ENCODE results near the gene ZNF367.
A peak's percentile ranks its signal among the peaks of the same experiment; 100 is the strongest.

The ZNF367 gene

DNA sequence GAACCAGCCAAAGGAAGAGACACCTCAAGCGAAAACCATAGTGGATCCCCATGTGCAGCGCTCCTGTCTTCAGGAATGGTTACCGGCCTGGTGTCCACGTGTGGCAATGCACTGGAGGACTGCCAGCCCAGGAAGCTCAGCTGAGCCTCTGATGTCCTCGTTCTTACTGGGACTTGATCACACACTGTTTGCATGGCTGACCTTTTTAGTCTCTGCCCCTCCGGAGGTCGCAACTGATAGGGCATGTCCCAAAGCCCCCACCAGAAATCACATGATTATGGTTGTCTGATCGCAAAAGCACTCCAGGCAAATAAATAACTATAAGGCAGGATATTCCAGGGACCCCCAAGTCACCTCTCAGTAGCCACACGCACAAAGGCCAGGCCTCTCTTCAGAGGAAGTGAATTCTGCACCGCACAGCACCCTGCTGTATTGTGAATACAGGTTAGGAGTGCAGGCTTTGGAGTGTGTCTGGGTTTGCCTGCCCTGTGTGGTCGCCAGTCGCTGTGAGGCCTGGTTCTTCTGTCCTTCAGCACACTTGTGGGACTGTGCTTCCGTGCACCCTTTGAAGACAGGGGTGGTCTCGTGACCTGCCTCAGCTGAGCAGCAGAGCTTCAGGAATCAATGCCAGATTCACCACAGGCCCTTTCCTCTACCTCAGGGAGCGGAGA lies 18.4 kb upstream of the ZNF367 start:
- no peak for DNase-seq

DNA sequence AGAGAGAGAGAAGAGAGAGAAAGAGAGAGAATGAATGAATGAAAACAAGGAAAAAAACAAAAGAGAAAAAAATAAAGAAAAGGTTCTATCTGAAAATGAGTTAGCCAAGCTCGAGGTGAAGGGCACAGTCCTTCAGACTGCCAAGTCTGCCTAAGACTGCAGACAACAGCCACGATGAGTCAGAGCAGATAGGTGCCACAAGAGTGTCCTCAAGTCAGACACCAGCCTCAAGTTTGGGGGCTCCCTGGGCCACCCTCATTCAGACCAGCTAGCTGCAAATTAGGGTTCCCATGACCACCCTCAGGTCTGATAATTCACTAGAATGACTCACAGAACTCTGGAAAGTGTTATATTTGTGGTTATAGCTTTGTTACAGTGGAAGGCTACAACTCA lies 17.9 kb upstream of the ZNF367 start:
- DNase-seq: no peak

DNA sequence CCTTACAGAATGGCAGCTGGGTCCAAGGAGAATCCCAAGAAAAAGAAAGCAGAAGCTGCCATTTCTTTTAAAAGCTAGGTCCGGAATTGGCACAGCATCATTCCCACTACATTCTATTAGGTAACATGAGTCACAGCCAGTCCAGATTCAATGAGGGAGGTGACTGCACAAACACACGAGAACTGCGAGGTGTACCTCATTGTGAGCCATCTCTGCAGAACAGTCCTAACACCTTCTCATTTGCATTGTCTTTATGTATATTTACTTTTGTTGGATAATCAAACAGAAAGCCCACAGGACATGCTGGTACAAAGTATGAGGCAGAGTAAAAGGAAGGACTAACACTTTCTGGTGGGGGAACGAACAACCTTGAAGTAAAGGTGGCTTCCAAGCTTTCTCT lies 17.2 kb upstream of the ZNF367 start:
- no peak for DNase-seq

DNA sequence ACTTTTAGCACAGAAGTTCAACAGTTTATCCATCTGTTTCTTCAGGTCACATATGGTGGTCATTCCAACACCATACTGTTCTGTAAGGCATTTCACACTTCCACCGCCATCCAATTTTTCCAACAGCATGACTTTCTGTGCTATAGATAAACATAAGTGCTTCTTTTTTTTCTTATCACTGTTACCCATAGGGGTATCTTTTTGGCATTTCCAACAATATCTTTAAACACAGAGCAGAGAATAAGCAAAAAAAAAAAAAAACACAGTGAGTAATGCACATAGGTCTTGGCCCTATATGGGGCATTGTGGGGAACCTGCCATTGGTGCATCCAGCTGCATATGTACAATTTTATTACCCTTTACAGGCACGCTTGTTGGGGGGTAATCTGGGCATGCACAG lies 12.2 kb upstream of the ZNF367 start:
- no peak for DNase-seq

DNA sequence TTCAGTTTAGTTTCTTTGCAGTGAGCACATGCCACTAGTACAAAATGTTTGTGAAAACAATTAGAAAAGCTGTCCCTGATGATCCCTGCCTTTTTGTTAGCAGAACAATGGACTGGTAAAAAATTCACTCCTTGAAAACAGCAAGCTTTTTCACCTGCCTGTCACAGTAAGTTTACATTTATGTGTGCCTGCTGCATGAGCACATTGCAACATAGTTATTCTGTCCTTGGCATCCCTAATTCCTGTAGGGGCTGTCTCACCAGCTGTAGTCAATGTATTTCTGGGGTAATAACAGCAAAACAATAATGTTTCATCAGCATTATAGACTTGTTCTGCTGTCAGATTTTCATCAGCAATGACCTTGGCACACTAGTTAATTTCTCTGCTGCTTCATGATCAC lies 11.6 kb upstream of the ZNF367 start:
- DNase-seq: no peak

DNA sequence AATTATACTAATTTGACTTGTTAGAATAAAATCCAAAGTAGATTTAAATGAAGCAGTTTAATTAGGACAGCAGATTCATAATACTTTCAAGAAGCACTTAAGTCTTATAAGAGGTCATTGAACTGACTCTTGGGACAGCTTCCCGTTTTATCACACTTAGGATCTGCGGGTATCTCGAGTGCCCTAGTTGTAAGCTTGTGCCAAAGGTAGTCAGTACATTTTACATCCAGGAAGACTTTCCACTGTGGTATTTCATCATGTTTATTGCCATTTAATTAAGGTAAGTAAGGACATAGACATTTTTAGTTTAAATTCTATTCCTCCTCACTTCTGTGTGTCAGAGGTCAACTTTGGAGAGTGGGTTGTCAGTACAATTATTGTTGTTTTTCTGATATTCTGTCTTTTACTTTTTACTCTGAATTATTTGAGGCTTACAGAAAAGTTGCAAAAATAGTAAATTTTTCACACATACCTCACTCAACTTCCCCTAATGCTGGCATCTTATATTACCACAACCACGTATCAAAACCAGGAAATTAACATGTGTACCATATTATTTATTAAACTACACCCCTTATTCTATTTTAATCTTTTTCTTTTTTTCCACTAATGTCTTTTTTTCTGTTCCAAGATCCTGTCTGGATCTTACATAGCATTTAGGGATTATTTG lies 7.5 kb upstream of the ZNF367 start:
- no peak for DNase-seq

DNA sequence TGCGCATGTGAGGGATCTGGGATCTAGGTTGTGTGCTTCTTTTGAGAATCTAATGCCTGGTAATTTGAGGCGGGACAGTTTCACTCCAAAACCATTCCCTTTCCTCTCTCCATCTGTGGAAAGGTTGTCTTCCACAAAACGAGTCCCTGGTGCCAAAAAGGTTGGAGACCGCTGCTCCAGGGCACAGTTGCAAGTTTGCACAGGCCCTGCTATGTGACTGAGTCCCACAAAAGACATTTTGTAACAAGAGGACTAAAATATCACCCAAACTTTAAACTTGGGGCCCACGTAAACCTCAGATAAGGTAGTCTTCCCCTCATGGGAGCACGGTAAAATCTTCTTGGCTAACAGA lies 5.8 kb upstream of the ZNF367 start:
- DNase-seq: no peak

DNA sequence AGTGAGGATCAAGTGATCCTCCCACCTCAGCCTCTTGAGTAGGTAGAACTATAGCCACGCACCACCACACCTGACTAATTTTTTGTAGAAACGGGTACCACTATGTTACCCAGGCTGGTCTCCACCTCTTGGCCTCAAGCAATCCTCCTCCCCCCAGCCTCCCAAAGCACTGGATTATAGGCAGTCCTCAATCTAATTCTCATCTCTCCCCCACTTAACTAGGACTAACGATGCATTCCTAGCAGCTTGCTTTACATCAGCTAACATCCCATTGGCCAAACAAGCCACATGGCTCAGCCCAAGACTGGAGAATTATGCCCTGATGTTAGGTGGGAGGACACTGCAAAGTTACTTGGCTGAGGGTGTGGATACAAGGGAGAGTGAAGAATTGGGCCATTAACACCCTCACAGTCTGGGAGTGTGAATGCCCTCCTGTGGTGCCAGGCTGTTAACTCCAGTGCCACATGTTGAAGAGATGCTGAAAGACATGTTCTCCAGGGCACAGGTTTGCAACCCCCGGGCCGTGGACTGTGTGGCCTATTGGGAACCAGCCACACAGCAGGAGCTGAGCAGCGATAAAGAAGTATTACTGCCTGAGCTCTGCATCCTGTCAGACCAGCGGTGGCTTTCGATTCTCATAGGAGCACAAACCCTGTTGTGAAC lies 5.3 kb upstream of the ZNF367 start:
- no peak for DNase-seq

DNA sequence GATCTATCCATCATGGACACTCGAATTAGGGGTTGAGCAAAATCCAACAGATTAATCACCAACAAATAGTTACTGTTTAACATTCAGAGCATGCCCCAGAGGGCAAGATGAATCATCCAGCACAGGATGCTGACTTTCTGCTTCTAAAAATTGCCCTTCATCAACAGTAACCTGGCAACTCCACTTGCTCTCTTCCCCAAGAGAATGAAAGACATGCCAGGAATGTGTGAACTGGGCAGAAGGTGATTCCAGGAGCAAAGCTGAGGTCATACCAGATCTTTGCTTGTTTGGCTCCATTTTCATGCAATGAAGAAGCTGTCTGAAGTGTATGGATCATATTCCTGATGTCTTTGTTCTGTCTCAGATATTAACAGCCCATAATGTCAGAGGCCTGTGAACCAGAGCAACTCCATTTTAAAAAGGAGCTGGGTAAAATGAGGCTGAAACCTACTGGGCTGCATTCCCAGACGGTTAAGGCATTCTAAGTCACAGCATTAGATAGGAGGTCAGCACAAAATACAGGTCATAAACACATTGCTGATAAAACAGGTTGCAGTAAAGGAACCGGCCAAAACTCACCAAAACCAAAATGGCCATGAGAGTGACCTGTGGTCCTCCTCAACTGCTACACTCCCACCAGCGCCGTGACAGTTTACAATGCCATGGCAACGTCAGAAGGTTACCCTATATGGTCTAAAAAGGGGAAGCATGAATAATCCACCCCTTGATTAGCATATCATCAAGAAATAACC lies 2.5 kb upstream of the ZNF367 start:
- DNase-seq: peak in 2 of 14 donors; percentile 20 to 55

DNA sequence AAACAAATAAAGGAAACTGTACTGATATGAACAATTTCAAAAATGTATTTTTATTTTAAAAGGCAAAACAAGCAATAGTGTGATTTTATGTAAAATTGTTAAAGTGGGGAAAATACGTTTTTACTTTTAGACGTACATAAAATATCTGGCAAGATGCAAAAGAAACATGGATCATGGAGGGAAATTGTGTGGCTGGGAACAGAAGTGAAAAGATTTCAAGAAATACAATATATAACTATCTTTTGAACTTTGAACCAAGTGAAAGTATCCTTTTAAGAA lies 1.5 kb upstream of the ZNF367 start:
- no peak for DNase-seq

DNA sequence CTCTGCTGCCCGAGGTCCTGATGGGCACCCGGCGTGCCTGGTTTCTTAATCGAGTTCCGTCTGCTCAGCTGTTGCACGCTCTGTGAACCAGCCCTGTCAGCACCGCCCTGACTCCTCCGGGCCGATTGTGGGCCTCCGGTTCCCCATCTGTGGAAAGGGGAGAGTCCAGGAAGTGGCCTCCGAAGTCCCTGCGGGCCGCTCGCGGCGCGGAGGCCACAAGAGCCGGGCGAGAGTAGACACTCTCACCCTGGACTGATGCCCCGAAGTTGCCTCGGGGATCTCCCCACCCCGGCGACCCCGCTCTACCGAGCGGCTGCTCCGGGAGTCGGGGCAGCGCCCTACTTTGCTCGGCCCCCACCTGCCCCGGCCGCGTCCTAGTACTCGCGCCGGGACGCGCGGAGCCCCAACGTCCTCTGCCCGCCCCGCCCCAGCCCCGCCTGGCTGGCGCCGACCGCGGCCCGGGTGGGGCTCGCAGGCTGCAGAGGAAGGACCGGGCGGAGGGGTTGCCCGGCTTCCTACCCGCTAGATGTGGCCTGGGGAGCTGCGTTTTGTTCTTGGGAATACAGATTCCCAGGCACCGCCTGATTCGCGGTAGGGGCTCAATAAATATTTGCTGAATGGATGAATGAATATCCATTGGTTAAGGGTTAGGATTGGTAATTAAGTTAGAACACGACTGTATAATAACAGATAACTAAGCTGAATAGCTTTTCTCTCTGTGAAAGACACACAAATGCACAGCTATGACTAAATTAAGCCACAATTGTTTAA lies 935 bp upstream of the ZNF367 start:
- DNase-seq: peak in 11 of 14 donors; percentile 36 to 95 (median 69)

DNA sequence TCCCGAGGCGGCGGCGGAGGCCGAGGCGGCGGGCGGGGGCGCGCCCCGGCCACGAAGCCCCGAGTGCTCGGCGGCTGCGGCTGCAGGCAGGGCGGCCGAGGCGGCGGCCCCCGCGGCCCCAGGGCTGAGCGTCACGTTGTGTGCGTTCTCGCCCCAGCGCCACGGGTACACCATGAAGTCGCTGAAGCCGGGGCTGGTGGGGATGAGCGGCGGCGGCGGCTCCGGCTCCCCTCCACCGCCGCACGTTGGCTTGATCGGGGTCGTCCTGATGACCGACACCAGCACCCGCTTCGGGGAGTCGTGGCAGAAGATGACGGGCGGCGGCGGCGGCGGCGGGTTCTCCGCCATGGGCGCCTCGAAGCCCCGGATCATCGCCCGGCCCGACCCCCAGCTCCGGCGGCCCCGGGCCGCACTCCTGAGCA lies 498 bp downstream of the ZNF367 start:
- peak in 2 of 14 donors; percentile 44 to 56 for DNase-seq

DNA sequence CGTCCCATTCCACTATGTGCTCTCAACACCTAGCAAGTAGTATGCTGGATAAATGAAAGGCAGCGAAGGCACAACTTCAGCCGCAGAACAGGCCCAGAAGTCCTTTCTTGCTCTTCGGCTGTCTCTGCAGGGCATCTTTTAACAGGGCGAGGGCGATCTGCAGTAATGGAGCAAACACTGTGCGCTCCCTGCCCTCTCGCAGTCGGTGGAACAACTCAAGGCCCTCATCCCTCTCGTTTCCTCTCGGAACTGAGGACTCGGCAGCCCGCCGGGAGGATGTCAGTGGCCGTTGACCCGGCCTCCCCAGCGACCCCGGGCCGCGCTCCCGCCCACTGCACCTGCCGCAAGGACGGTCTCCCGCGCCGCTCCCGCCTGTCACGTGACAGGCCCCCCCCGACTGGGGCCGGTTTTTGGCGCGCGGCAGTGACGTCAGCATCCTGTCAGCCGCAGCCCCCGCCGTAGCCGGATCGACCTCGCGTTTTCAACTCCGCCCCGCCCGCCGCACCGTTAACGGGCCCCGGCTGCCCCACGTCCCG lies 1.1 kb downstream of the ZNF367 start:
- DNase-seq: peak; percentile 35 to 91 (median 83)

DNA sequence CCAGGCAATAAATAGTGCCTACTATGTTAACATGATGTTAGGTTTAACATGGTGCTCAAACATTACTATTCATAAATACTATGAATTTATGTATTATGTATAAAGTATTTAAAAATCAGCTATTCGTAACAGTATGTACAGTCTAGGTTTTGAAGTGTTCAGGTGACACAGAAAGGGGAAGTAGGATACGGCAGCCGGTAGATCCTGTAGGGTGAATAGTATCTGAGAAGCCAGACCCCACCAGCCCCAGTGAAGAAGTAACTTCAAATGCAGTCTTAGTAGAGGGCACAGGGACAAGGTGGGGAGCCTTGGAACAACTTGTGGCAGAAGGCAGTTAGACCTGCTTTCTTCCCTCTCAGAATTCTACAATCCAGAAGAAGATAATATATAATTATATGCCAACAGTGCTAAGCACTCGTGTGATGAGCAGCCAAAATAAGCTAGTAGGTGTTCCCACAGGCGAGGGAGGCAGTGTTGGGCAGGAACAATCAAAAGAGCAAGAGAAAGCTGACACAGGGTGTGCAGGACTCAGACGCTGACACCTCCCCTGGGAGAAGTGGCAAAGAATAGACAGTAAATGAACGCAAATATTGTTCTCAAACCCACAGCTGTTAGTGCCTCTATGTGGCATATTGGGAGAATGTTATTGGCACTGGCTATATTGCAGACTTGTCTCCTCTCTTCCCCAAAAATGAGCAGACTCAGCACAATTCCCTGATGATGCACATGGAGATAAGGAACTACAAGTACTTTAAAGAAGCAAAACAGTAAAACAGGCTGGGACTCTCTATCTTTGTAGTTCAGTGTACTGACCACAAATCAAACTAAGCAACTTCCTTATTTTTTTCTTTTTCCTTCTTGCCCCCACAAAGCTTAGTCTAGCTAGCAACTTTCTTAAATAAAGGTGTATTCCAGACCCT lies 4.6 kb downstream of the ZNF367 start:
- DNase-seq: peak in 8 of 14 donors; percentile 8 to 58 (median 32)

DNA sequence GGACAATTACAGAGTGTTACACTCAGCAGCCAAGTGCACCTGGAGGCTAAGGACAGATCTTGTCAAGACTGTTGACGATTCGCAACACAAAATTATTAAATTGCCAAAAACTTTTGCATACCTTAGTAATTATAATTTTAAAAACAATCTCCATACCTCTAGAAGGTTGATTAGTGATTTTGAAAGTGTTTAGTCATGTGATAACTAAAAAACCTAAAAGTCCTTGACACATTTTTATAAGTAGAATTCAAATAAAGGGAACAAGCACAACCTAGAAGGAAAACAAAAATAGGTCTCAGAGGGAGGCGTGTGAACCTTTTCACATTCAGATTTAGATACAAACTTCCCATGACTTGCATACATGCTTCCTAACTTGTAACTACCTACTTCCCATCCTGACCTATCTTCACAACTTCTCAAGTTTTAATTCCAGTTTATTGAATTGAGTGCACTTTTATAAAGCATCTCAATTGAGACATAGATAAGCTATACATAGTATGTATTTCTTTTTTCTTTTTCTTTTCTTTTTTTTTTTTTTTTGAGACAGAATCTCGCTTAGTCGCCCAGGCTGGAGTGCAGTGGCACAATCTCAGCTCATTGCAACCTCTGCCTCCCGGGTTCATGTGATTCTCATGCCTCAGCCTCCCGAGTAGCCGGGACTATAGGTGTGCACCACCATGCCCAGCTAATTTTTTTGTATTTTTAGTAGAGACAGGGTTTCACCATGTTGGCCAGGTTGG lies 5.8 kb downstream of the ZNF367 start:
- DNase-seq: no peak

DNA sequence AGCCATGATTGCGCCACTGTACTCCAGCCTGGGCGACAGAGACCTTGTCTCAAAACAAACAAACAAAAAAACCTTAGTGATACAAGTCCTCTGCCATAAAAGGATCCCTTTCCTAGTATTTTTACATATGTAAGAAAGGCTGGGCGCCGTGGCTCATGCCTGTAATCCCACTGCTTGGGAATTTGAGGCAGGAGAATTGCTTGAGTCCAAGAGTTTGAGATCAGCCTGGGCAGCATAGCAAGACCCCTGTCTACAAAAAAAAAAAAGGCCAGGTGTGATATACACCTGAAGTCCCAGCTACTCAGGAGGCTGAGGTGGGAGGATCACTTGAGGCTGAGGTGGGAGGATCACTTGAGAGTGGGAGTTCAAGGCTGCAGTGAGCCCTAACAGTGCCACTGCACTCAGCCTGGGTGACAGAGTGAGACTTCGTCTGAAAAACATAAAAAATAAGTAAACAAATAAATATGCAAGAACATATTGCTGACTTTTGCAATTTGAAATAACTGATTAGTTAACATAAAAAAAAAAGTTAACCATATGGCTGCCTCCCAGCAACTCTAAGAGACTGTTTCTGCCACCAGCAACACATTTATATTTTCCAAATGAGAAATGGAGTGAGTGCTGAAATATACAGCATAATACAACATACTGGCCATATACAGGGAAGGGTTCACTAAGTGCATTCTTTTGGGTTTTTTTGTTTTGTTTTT lies 6.9 kb downstream of the ZNF367 start:
- no peak for DNase-seq

DNA sequence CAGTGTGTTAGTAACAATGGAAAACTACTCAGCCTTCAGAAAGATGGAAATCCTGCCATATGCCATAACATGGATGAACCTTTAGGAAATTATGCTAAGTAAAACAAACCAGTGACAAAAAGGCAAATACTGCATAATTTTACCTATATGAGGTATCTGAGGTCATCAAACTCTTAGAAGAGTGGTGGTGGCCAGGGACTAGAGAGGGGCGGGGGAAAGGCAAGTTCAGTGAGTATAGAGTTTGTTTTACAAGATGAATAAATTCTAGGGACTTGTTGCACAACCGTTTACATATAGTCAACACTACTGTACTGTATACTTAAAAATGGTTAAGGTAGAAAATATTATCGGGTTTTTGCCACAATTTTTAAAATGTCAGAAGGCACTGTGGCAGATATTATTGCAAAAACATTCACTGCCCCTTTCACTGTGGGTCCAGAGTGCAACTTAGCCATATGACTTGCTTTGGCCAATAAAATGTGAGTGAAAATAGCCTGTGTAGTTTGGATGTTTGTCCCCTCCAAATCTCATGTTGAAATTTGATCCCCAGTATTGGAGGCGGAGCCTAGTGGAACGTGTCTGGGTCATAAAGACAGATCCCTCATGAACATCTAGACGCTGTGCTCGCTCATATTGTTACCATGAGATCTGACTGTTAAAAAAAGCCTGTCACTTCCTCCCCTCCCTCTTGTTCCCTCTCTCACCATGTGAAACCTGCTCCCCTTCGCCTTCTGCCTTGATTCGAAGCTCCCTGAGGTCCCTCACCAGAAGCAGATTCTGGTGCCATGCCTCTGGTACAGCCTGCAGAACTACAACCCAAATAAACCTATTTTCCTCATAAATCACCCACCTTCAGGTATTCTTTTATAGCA lies 9.5 kb downstream of the ZNF367 start:
- DNase-seq: no peak

DNA sequence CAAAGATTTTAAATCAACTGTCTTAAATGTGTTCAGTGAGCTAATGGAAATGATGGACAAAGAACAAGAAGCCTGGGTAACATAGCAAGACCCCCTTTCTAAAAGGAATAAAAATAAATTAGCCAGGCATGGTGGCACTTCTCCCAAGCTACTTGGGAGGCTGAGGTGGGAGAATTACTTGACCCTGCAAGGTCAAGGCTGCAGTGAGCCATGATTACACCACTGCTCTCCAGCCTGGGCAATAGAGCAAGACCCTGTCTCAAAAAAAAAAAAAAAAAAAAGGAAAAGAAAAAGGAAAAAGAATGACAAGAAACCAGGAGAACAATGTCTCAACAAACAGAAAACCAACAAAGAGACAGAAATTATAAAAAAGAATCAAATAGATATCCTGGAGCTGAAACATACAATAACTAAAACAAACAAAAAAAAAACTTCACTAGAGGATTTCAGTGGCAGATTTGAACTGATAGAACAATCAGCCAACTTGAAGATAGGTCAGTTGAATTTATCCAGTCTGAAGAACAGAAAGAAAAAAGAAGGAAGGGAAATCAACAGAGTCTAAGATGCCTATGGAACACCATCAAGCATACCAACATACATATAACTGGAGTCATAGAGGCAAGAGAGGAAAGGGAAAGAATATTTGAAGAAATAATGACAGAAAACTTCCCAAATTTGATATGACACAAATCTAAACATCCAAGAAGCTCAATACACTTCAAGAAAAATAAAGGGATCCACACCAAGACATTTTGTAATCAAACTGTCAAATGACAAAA lies 17.8 kb downstream of the ZNF367 start:
- no peak for DNase-seq

Data from C1 segment of cervical spinal cord (tissue), 14 donors.